HG02884 (cell line): Measurements from ENCODE around the gene ZNF175.
"Not testable (repeated sequence)": the region's sequence is repeated elsewhere in the genome, so short reads cannot be mapped to it uniquely, and the experiment has no call there.

Source experiments
- ATAC-seq: cut with Tn5 transposase; IDR thresholded peaks from one replicate; pipeline ENCODE4 v1.9.1; 2021; ENCODE audit warnings: mild to moderate bottlenecking, moderate library complexity; ENCODE audit not compliant: unreplicated experiment

ZNF175 gene

GRCh38 chr19:51626675-51627074 lies 55.6 kb downstream of the ZNF175 start:
- no peak for ATAC-seq

- ATAC-seq = no peak
Observed at GRCh38 chr19:51627491-51628138, 56.5 kb downstream of the ZNF175 start.

GRCh38 chr19:51628153-51628939 lies 57.3 kb downstream of the ZNF175 start:
- no peak for ATAC-seq

GRCh38 chr19:51630315-51630714 lies 59.2 kb downstream of the ZNF175 start, which contains the start of gene SIGLEC5:
TSS of gene SIGLEC5 (minus strand) at chr19:51630401. CDS start at chr19:51630335, 66 bp downstream.
- ATAC-seq = not testable (repeated sequence)

- ATAC-seq = no peak
Observed at GRCh38 chr19:51632126-51632525, 61.0 kb downstream of the ZNF175 start.

GRCh38 chr19:51637362-51637978 lies 66.4 kb downstream of the ZNF175 start:
- no peak for ATAC-seq

- no peak for ATAC-seq
Observed at GRCh38 chr19:51639916-51640315, 68.8 kb downstream of the ZNF175 start.

- no peak for ATAC-seq
Observed at GRCh38 chr19:51640386-51640785, 69.3 kb downstream of the ZNF175 start.

- no peak for ATAC-seq
Observed at GRCh38 chr19:51641648-51642047, 70.6 kb downstream of the ZNF175 start.
